GM06990 (cell line): Measurements from ENCODE around the gene DKK1.

Experiments
- DNase-seq: peaks from one replicate; pipeline ENCODE4 v3.0.0-alpha.2; 2011; ENCODE audit not compliant: insufficient read length; ENCODE audit errors: extremely low read depth
- H3K27me3 ChIP-seq: replicated peaks from 2 replicates; pipeline ENCODE4 v1.6.0; 2011; ENCODE audit warnings: low read length; ENCODE audit not compliant: control insufficient read depth, insufficient read depth
- H3K36me3 ChIP-seq: 2 replicates; pipeline ENCODE4 v1.5.1; 2011; ENCODE audit warnings: low read length; ENCODE audit not compliant: control insufficient read depth, insufficient read depth
- H3K4me3 ChIP-seq: replicated peaks from 2 replicates; pipeline ENCODE4 v1.5.1; 2011; ENCODE audit warnings: low read depth, mild to moderate bottlenecking, control low read depth, low read length
- CTCF ChIP-seq: IDR thresholded peaks from 2 replicates; pipeline ENCODE4 v1.5.1; 2011; ENCODE audit warnings: low read length, control low read depth, mild to moderate bottlenecking, inconsistent platforms; ENCODE audit not compliant: insufficient read depth, poor library complexity, severe bottlenecking

DKK1 gene

GRCh38 chr10:52331638-52332364, 17.7 kb downstream of the DKK1 start:
- no peak overlapping the region for H3K4me3 ChIP-seq
- no peak for TF ChIP-seq CTCF
- DNase-seq: no peak

GRCh38 chr10:52332815-52333214, 18.7 kb downstream of the DKK1 start:
- Histone ChIP-seq H3K27me3 (no peaks in the 10 kb centered on the region), H3K4me3 (no peak overlapping the region), H3K36me3 (no peaks in the 10 kb centered on the region)
- TF ChIP-seq CTCF: no peak
- DNase-seq: no peak

More at GRCh38 chr10:52331638-52332364, 17.7 kb downstream of the DKK1 start:
- H3K27me3 ChIP-seq: no peaks in the 10 kb centered on the region
- H3K36me3 ChIP-seq: no peaks in the 10 kb centered on the region

GRCh38 chr10:52334595-52334994, 20.5 kb downstream of the DKK1 start:
- no peaks in the 10 kb centered on the region for H3K27me3 ChIP-seq
- H3K36me3 ChIP-seq: no peaks in the 10 kb centered on the region
- no peak for DNase-seq
- H3K4me3 ChIP-seq: no peak overlapping the region
- TF ChIP-seq CTCF: no peak

- no peak for TF ChIP-seq CTCF
- no peak for DNase-seq
- Histone ChIP-seq H3K27me3 (no peaks in the 10 kb centered on the region), H3K4me3 (no peak overlapping the region), H3K36me3 (no peaks in the 10 kb centered on the region)
Observed at GRCh38 chr10:52335665-52336064, 21.6 kb downstream of the DKK1 start.

GRCh38 chr10:52337225-52337624, 23.1 kb downstream of the DKK1 start:
- Histone ChIP-seq H3K27me3 (no peaks in the 10 kb centered on the region), H3K4me3 (no peak overlapping the region), H3K36me3 (no peaks in the 10 kb centered on the region)
- no peak for DNase-seq
- TF ChIP-seq CTCF: no peak

GRCh38 chr10:52343439-52343838, 29.4 kb downstream of the DKK1 start:
- no peaks in the 10 kb centered on the region for H3K27me3 ChIP-seq
- H3K4me3 ChIP-seq: no peak overlapping the region
- no peaks in the 10 kb centered on the region for H3K36me3 ChIP-seq
- no peak for DNase-seq
- TF ChIP-seq CTCF: no peak
